ES-I3 (cell line): ENCODE results near the gene NAXD.
"Not testable (repeated sequence)": the region's sequence is repeated elsewhere in the genome, so short reads cannot be mapped to it uniquely, and the experiment has no call there.

ENCODE experiments used
- H3K36me3 ChIP-seq: 2 replicates; pipeline ENCODE4 v1.6.1; 2013; ENCODE audit warnings: mild to moderate bottlenecking, low read length, control low read depth, moderate library complexity; ENCODE audit not compliant: insufficient read depth
- H3K4me1 ChIP-seq: 2 replicates; pipeline ENCODE4 v1.6.1; 2013; ENCODE audit warnings: mild to moderate bottlenecking, control low read depth, low read length; ENCODE audit not compliant: insufficient read depth
- H3K9ac ChIP-seq: 2 replicates; pipeline ENCODE4 v1.6.1; 2013; ENCODE audit warnings: low read depth, mild to moderate bottlenecking, low read length, moderate library complexity
- H3K9me3 ChIP-seq: 2 replicates; pipeline ENCODE4 v1.6.1; 2013; ENCODE audit warnings: mild to moderate bottlenecking, low read length, moderate library complexity; ENCODE audit not compliant: control insufficient read depth, insufficient read depth

NAXD gene

GRCh38 chr13:110581506-110582185 is 33.7 kb upstream of the NAXD start:
- Histone ChIP-seq H3K9me3 (no peaks in the 10 kb centered on the region), H3K4me1 (no peaks in the 10 kb centered on the region), H3K9ac (no peak overlapping the region), H3K36me3 (no peaks in the 10 kb centered on the region)

GRCh38 chr13:110582421-110582954 is 32.9 kb upstream of the NAXD start:
- Histone ChIP-seq H3K9ac (no peak overlapping the region), H3K9me3 (no peaks in the 10 kb centered on the region), H3K4me1 (no peaks in the 10 kb centered on the region), H3K36me3 (no peaks in the 10 kb centered on the region)

GRCh38 chr13:110583178-110583865 is 32.0 kb upstream of the NAXD start:
- H3K36me3 ChIP-seq = no peaks in the 10 kb centered on the region
- H3K4me1 ChIP-seq = no peaks in the 10 kb centered on the region
- H3K9me3 ChIP-seq = no peaks in the 10 kb centered on the region
- no peak overlapping the region for H3K9ac ChIP-seq

GRCh38 chr13:110589793-110590390 is 25.5 kb upstream of the NAXD start:
- Histone ChIP-seq H3K36me3 (no peaks in the 10 kb centered on the region), H3K4me1 (0 out of 2 replicates have a peak, but pooled peaks cover 5% of the 10 kb centered on the region), H3K9me3 (no peaks in the 10 kb centered on the region), H3K9ac (no peak overlapping the region)

- no peaks in the 10 kb centered on the region for H3K9me3 ChIP-seq
- H3K4me1 ChIP-seq = 0 out of 2 replicates have a peak, but pooled peaks cover 5% of the 10 kb centered on the region
- H3K9ac ChIP-seq = no peak overlapping the region
- H3K36me3 ChIP-seq = no peaks in the 10 kb centered on the region
These were observed 24.8 kb upstream of the NAXD start for GRCh38 chr13:110590577-110590976.

- Histone ChIP-seq H3K9me3 (no peaks in the 10 kb centered on the region), H3K36me3 (no peaks in the 10 kb centered on the region), H3K9ac (no peak overlapping the region), H3K4me1 (0 out of 2 replicates have a peak, but pooled peaks cover 5% of the 10 kb centered on the region)
These were observed 22.7 kb upstream of the NAXD start for GRCh38 chr13:110592665-110593064.

- Histone ChIP-seq H3K9me3 (no peaks in the 10 kb centered on the region), H3K36me3 (no peaks in the 10 kb centered on the region), H3K9ac (no peak overlapping the region), H3K4me1 (0 out of 2 replicates have a peak, but pooled peaks cover 5% of the 10 kb centered on the region)
These were observed 21.8 kb upstream of the NAXD start for GRCh38 chr13:110593430-110594130.

- Histone ChIP-seq H3K9ac (no peak overlapping the region), H3K36me3 (no peaks in the 10 kb centered on the region), H3K9me3 (no peaks in the 10 kb centered on the region), H3K4me1 (peaks cover 3% of the 10 kb centered on the region; the same call in 1 of the 2 replicates)
These were observed 18.2 kb upstream of the NAXD start for GRCh38 chr13:110597041-110597689.

- no peaks in the 10 kb centered on the region; the same call in 1 of the 2 replicates for H3K9me3 ChIP-seq
- H3K9ac ChIP-seq = no peak overlapping the region
- H3K4me1 ChIP-seq = peaks cover 3% of the 10 kb centered on the region; the same call in 1 of the 2 replicates
- no peaks in the 10 kb centered on the region for H3K36me3 ChIP-seq
These were observed 15.0 kb upstream of the NAXD start for GRCh38 chr13:110600261-110600819.

GRCh38 chr13:110600980-110601379 is 14.4 kb upstream of the NAXD start:
- Histone ChIP-seq H3K36me3 (no peaks in the 10 kb centered on the region), H3K4me1 (peaks cover 3% of the 10 kb centered on the region; the same call in 1 of the 2 replicates), H3K9me3 (no peaks in the 10 kb centered on the region; the same call in 1 of the 2 replicates), H3K9ac (no peak overlapping the region)

- Histone ChIP-seq H3K9me3 (no peaks in the 10 kb centered on the region; the same call in 1 of the 2 replicates), H3K4me1 (peaks cover 2% of the 10 kb centered on the region), H3K36me3 (no peaks in the 10 kb centered on the region), H3K9ac (no peak overlapping the region)
These were observed 10.2 kb upstream of the NAXD start for GRCh38 chr13:110605132-110605531.

GRCh38 chr13:110606281-110606680 is 9.1 kb upstream of the NAXD start:
- not testable (repeated sequence) for H3K9ac ChIP-seq, H3K9me3 ChIP-seq, H3K36me3 ChIP-seq, H3K4me1 ChIP-seq

- Histone ChIP-seq H3K4me1 (peaks cover 6% of the 10 kb centered on the region), H3K36me3 (no peaks in the 10 kb centered on the region), H3K9ac (no peak overlapping the region), H3K9me3 (no peaks in the 10 kb centered on the region; the same call in 1 of the 2 replicates)
These were observed 7.6 kb upstream of the NAXD start for GRCh38 chr13:110607675-110608224.
